ENCODE results near the gene NUCKS1.

DNA sequence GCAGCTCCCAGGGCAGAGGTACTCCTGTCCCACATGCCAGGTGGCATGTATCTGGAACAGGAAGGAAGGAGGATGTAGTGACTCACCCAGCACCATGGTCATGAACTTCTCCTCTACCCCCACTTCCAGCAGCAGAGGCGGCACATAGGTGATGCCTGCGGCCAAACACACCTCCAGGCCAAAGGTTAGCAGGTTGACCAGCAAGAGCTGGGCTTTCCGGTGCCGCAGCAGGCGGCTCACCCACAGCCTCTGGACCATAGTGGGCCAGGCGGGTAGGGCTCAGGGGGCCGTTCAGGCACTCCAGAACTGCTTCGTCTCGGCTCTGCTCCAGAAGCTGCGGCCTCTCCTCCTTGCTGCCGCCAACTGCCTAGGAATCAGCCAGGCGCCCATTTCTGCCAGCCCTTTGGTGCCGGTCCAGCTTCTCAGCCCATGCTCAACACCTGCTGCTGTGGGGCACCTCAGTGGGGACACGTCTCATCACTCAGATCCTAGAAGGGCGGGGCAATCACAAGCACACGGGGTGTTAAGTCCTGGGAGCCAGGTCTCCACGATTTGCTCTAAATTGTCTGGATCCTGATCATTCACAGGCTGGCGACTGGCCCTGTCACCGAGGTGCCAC, 85.5 kb downstream of the NUCKS1 start:
- TF ChIP-seq, protein P1, sequence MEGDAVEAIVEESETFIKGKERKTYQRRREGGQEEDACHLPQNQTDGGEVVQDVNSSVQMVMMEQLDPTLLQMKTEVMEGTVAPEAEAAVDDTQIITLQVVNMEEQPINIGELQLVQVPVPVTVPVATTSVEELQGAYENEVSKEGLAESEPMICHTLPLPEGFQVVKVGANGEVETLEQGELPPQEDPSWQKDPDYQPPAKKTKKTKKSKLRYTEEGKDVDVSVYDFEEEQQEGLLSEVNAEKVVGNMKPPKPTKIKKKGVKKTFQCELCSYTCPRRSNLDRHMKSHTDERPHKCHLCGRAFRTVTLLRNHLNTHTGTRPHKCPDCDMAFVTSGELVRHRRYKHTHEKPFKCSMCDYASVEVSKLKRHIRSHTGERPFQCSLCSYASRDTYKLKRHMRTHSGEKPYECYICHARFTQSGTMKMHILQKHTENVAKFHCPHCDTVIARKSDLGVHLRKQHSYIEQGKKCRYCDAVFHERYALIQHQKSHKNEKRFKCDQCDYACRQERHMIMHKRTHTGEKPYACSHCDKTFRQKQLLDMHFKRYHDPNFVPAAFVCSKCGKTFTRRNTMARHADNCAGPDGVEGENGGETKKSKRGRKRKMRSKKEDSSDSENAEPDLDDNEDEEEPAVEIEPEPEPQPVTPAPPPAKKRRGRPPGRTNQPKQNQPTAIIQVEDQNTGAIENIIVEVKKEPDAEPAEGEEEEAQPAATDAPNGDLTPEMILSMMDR (IDR thresholded peaks at IDR 0.05), result no peak
- TF ChIP-seq POLR2A (IDR thresholded peaks at IDR 0.05), result no peak
- TF ChIP-seq EP300 (IDR thresholded peaks at IDR 0.05), result no peak

Measured in ovary (tissue), 3 donors.